ENCODE measurements around the gene GAB2.

GAB2 gene

GRCh38 chr11:78432956-78433355 lies 15.3 kb upstream of the GAB2 start:
- no peak for TF ChIP-seq FOXP2 (optimal IDR thresholded peaks at IDR 0.05; ENCODE audit: control extremely low read depth, extremely low read length, insufficient read depth)
- no peak for TF ChIP-seq POLR2AphosphoS5 (IDR thresholded peaks at IDR 0.05; ENCODE audit: borderline replicate concordance, low read depth, low read length)
- TF ChIP-seq EZH2 (IDR thresholded peaks at IDR 0.05), result no peak
- Histone ChIP-seq H3K36me3 (ENCODE audit: insufficient read depth, low read length) (no peaks in the 10 kb centered on the region), H3K9me3 (ENCODE audit: low read depth, low read length) (no peaks in the 10 kb centered on the region), H3K27ac (no peak overlapping the region), H3K4me3 (no peak overlapping the region), H3K9ac (ENCODE audit: insufficient read length) (no peak overlapping the region)
- no peak for DNase-seq (ENCODE audit: low read depth, low spot score)

GRCh38 chr11:78432058-78432515 lies 14.5 kb upstream of the GAB2 start:
- TF ChIP-seq FOXP2 (optimal IDR thresholded peaks at IDR 0.05; ENCODE audit: control extremely low read depth, extremely low read length, insufficient read depth), result no peak
- TF ChIP-seq POLR2AphosphoS5 (IDR thresholded peaks at IDR 0.05; ENCODE audit: borderline replicate concordance, low read depth, low read length), result no peak
- DNase-seq (ENCODE audit: low read depth, low spot score), result no peak
- no peak overlapping the region for H3K9ac ChIP-seq (ENCODE audit: insufficient read length)
- H3K9me3 ChIP-seq (ENCODE audit: low read depth, low read length), result no peaks in the 10 kb centered on the region
- H3K27ac ChIP-seq, result no peak overlapping the region
- no peak overlapping the region for H3K4me3 ChIP-seq
- H3K36me3 ChIP-seq (ENCODE audit: insufficient read depth, low read length), result no peaks in the 10 kb centered on the region

DNA sequence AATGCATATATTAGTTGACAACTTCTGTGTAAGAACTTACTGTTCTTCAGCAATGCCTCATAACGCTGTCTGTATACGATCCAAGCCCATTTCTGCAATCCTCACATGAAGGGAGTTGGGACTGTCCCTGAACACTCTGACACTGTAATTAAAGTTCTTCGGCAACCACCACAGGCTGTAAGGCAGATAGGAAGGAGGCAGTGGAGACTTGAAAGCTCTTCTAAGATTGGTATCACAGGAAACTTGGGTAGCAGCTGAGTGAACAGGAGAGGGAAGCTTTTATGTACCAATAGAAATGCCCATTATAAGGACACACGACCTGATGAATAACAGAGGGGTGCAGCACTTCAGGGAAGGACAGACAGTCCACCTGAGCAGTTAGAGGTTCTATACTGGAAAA lies 12.0 kb upstream of the GAB2 start:
- no peak for DNase-seq (ENCODE audit: low read depth, low spot score)

GRCh38 chr11:78429209-78429608 lies 11.6 kb upstream of the GAB2 start:
- H3K27ac ChIP-seq, result no peak overlapping the region
- no peaks in the 10 kb centered on the region for H3K36me3 ChIP-seq (ENCODE audit: insufficient read depth, low read length)
- no peak overlapping the region for H3K9ac ChIP-seq (ENCODE audit: insufficient read length)
- DNase-seq (ENCODE audit: low read depth, low spot score), result no peak
- no peak for TF ChIP-seq POLR2AphosphoS5 (IDR thresholded peaks at IDR 0.05; ENCODE audit: borderline replicate concordance, low read depth, low read length)
- no peak for TF ChIP-seq EZH2 (IDR thresholded peaks at IDR 0.05)
- TF ChIP-seq FOXP2 (optimal IDR thresholded peaks at IDR 0.05; ENCODE audit: control extremely low read depth, extremely low read length, insufficient read depth), result no peak
- H3K4me3 ChIP-seq, result no peak overlapping the region
- H3K9me3 ChIP-seq (ENCODE audit: low read depth, low read length), result no peaks in the 10 kb centered on the region

More for the DNA sequence above, 12.0 kb upstream of the GAB2 start:
- Histone ChIP-seq H3K36me3 (ENCODE audit: insufficient read depth, low read length) (no peaks in the 10 kb centered on the region), H3K4me3 (no peak overlapping the region), H3K27ac (no peak overlapping the region), H3K9me3 (ENCODE audit: low read depth, low read length) (no peaks in the 10 kb centered on the region), H3K9ac (ENCODE audit: insufficient read length) (no peak overlapping the region)
- TF ChIP-seq POLR2AphosphoS5 (IDR thresholded peaks at IDR 0.05; ENCODE audit: borderline replicate concordance, low read depth, low read length) (no peak), FOXP2 (optimal IDR thresholded peaks at IDR 0.05; ENCODE audit: control extremely low read depth, extremely low read length, insufficient read depth) (no peak), EZH2 (IDR thresholded peaks at IDR 0.05) (no peak)

GRCh38 chr11:78428773-78429172 lies 11.2 kb upstream of the GAB2 start:
- Histone ChIP-seq H3K27ac (no peak overlapping the region), H3K36me3 (ENCODE audit: insufficient read depth, low read length) (no peaks in the 10 kb centered on the region), H3K4me3 (no peak overlapping the region), H3K9ac (ENCODE audit: insufficient read length) (no peak overlapping the region), H3K9me3 (ENCODE audit: low read depth, low read length) (no peaks in the 10 kb centered on the region)
- DNase-seq (ENCODE audit: low read depth, low spot score), result no peak
- TF ChIP-seq EZH2 (IDR thresholded peaks at IDR 0.05), result no peak
- TF ChIP-seq FOXP2 (optimal IDR thresholded peaks at IDR 0.05; ENCODE audit: control extremely low read depth, extremely low read length, insufficient read depth), result no peak
- no peak for TF ChIP-seq POLR2AphosphoS5 (IDR thresholded peaks at IDR 0.05; ENCODE audit: borderline replicate concordance, low read depth, low read length)

DNA sequence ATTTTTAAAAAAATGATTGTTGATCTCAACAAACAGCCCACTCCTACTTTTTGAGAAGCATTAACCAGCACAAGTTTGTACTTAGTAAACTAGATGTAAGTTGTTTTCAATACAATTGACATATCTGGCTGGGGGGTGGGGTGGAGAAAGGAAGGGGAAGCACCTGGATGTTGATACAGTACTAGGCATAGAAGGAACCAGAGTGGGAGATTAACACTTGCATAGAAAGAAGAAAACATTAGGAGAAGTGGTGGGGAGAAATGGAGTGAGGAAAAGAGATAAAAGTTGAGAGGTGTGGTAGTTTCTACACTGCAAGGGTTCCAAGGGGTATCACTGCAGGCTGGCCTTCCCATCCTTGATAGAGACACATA lies 10.6 kb upstream of the GAB2 start:
- Histone ChIP-seq H3K36me3 (ENCODE audit: insufficient read depth, low read length) (no peaks in the 10 kb centered on the region), H3K27ac (no peak overlapping the region), H3K9me3 (ENCODE audit: low read depth, low read length) (no peaks in the 10 kb centered on the region), H3K4me3 (no peak overlapping the region), H3K9ac (ENCODE audit: insufficient read length) (no peak overlapping the region)
- no peak for DNase-seq (ENCODE audit: low read depth, low spot score)
- no peak for TF ChIP-seq FOXP2 (optimal IDR thresholded peaks at IDR 0.05; ENCODE audit: control extremely low read depth, extremely low read length, insufficient read depth)
- TF ChIP-seq POLR2AphosphoS5 (IDR thresholded peaks at IDR 0.05; ENCODE audit: borderline replicate concordance, low read depth, low read length), result no peak
- no peak for TF ChIP-seq EZH2 (IDR thresholded peaks at IDR 0.05)

DNA sequence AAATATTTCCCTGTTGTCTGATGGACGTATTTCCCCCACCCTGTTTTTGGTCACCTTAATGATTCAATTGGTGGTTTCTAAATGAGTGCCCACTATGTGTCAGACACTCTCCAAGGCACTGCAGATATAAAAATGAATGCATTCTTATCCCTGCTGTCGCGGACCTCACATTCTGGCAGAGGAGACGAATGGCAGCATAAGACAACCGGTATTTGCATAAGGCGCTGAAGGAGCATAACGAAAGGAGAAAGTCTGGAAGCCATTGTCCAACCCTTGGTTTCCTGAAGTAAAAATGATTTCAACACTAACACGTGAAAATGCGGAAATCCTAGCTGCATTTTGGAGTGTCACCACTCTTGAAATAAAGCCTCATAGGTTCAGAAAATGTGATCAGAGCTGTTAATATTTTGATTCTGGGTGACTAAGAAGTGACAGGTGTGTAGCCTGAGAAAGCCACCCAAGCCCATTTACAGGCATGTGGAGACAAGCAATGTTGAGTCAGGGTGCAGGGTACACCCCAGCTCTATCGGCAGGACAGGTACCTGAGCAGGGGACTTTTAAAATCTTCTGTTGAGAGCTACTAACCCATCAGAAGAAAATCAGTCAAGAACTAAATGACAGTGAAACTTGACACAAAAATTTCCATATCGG lies 10.1 kb upstream of the GAB2 start:
- TF ChIP-seq POLR2AphosphoS5 (IDR thresholded peaks at IDR 0.05; ENCODE audit: borderline replicate concordance, low read depth, low read length) (no peak), EZH2 (IDR thresholded peaks at IDR 0.05) (no peak), FOXP2 (optimal IDR thresholded peaks at IDR 0.05; ENCODE audit: control extremely low read depth, extremely low read length, insufficient read depth) (no peak)
- no peak for DNase-seq (ENCODE audit: low read depth, low spot score)
- Histone ChIP-seq H3K36me3 (ENCODE audit: insufficient read depth, low read length) (no peaks in the 10 kb centered on the region), H3K4me3 (no peak overlapping the region), H3K9ac (ENCODE audit: insufficient read length) (no peak overlapping the region), H3K9me3 (ENCODE audit: low read depth, low read length) (no peaks in the 10 kb centered on the region), H3K27ac (no peak overlapping the region)

DNA sequence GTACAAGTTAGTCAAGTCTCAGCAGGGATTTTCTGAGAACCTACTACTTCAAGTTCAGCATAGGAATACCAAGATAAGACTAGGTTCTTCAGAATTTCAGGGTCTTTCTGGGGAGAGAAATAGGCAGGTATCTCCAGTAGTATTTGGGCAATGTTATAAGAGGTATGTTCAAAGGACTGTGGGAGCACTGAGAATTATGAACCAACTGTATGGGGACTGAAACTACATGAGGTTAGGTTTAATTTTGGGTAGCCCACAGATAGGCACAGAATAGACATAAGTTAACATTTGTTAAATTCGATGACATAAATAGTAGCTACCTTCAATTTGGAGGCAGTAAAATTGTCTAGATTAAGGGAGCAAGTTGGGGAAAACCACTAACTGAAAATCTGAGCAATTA lies 9.2 kb upstream of the GAB2 start:
- Histone ChIP-seq H3K27ac (no peak overlapping the region), H3K4me3 (no peak overlapping the region), H3K36me3 (ENCODE audit: insufficient read depth, low read length) (no peaks in the 10 kb centered on the region), H3K9ac (ENCODE audit: insufficient read length) (no peak overlapping the region), H3K9me3 (ENCODE audit: low read depth, low read length) (no peaks in the 10 kb centered on the region)
- DNase-seq (ENCODE audit: low read depth, low spot score), result no peak
- TF ChIP-seq POLR2AphosphoS5 (IDR thresholded peaks at IDR 0.05; ENCODE audit: borderline replicate concordance, low read depth, low read length) (no peak), EZH2 (IDR thresholded peaks at IDR 0.05) (no peak), FOXP2 (optimal IDR thresholded peaks at IDR 0.05; ENCODE audit: control extremely low read depth, extremely low read length, insufficient read depth) (no peak)

All from SK-N-MC (cell line).